Chondrocyte (in vitro differentiated cells): ENCODE measurements around the gene FLRT1. TPM values are rescaled to one million over a fixed set of nuclear protein-coding genes. Genes with fewer than 3 reads are reported as not detected.

Experiments
- DNase-seq: peaks from one replicate; pipeline ENCODE4 v3.0.0; 2021; ENCODE audit warnings: mixed read lengths, low spot score
- H3K27ac Mint-ChIP-seq: one replicate; pipeline ENCODE4 v1.8.0; 2021; ENCODE audit warnings: mild to moderate bottlenecking, moderate library complexity, mixed read lengths; ENCODE audit not compliant: unreplicated experiment
- H3K27me3 Mint-ChIP-seq: 2 replicates; pipeline ENCODE4 v1.8.0; 2021; ENCODE audit warnings: low read depth, mixed read lengths
- H3K36me3 Mint-ChIP-seq: 2 replicates; pipeline ENCODE4 v1.8.0; 2021; ENCODE audit warnings: low read depth, mixed read lengths
- H3K4me1 Mint-ChIP-seq: 2 replicates; pipeline ENCODE4 v1.8.0; 2021; ENCODE audit warnings: low read depth, mild to moderate bottlenecking, mixed read lengths
- H3K4me3 Mint-ChIP-seq: one replicate; pipeline ENCODE4 v1.8.0; 2021; ENCODE audit warnings: mild to moderate bottlenecking, moderate library complexity, mixed read lengths; ENCODE audit not compliant: unreplicated experiment
- H3K9me3 Mint-ChIP-seq: 2 replicates; pipeline ENCODE4 v1.8.0; 2021; ENCODE audit warnings: low read depth, mixed read lengths
- total RNA-seq: library from RNA; stranded (reverse); gene quantifications from 3 replicates; pipeline ENCODE4 v1.2.1, GENCODE V29; 2021
- TF ChIP-seq, protein P1 (sequence below): fragments of 200-600 bp; sonication (generic); IDR thresholded peaks from 2 replicates; pipeline ENCODE4 v1.5.0; 2021; ENCODE audit warnings: antibody characterized with exemption, mild to moderate bottlenecking, moderate library complexity

Gene FLRT1
- total RNA-seq, 1 donor from 2014 or later: 0.22 TPM

DNA sequence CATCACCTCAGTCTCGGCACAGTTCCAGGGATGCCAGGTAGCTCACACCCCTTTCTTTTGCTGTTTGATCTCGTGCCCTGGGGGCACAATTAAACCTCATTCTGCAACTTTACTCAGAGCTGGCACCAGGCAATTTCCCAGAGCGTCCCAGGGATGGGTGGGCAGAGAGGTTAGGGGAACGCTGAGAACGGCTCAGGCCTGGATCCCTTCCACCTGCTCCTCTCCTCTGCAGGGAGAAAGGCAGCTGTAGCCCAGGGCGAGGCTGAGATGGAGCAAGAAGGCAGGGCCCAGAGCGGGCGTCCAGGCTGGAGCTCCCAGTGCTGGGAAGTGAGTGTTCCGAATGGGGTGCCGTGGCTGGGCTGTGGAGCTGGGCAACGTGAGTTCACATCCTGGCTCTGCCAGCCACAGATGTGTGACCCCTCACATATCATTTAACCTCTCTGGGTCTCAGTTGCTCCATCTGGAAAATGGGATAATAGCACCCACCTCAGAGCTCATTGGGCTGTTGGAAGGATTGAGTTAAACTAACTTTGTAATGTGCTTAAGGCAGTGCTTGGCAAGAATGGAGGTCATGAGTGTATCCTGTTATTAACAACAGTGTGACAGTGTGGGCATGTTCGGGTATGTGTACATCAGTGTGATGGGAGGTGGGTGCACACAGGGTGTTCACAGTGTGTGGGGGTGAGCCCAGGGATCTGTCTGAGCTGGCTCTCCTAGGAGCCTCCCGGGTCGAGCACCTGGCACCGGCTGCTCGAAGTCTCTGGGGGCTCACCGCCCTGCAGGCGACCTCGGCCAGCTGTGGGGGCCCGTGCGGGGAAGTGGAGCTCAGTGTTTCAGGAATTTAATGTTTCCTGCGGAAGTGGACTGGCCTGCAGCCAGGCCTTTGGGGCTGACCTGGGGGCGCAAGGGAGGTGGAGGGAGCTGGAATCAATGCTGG is 34.0 kb upstream of the FLRT1 start:
- Mint-ChIP-seq H3K4me1 (peaks cover 8% of the 10 kb centered on the region), H3K36me3 (peaks cover 7% of the 10 kb centered on the region), H3K27me3 (no peaks in the 10 kb centered on the region), H3K4me3 (no peak overlapping the region), H3K27ac (peak overlapping the region; percentile 2), H3K9me3 (no peaks in the 10 kb centered on the region)
- TF ChIP-seq, protein P1, sequence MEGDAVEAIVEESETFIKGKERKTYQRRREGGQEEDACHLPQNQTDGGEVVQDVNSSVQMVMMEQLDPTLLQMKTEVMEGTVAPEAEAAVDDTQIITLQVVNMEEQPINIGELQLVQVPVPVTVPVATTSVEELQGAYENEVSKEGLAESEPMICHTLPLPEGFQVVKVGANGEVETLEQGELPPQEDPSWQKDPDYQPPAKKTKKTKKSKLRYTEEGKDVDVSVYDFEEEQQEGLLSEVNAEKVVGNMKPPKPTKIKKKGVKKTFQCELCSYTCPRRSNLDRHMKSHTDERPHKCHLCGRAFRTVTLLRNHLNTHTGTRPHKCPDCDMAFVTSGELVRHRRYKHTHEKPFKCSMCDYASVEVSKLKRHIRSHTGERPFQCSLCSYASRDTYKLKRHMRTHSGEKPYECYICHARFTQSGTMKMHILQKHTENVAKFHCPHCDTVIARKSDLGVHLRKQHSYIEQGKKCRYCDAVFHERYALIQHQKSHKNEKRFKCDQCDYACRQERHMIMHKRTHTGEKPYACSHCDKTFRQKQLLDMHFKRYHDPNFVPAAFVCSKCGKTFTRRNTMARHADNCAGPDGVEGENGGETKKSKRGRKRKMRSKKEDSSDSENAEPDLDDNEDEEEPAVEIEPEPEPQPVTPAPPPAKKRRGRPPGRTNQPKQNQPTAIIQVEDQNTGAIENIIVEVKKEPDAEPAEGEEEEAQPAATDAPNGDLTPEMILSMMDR: no peak
- no peak for DNase-seq

DNA sequence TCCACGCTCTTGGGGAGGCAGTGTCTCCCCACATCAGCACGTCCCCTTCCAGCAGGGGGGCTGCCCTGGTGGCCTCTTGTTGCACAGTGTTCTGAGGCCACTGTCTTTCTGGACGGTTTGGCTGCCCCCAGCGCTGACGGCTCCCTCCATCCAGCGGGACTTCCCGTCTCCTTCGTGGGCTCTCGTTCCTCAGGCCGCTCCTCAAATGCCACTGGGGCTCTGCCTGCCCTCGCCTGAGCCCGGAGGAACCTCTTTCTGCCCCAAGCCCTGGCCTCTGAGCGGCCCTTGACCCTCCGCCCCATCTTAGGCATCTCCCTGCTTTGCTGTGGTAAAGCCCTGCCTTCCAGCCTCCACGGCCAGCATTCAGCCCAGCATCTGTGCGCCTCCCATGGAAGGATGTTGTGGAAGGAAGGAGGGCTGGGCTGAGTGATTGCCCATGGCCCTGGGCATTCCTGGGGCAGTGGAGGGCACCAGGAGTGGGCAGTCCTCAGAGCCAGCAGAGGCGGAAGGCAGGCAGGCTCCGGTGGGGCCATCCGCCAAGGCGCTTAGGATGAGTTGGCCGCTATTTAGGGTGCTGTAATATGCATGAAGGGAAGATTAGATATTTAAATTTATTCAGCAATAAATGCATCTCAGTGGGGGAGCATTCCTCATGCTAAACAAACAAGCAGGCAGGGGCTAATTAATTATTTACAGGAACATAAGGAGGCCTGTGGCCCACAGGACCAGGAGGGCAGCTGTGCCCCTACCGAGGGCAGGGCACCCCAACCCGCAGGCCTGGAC is 31.7 kb upstream of the FLRT1 start:
- H3K4me3 Mint-ChIP-seq: no peak overlapping the region
- no peaks in the 10 kb centered on the region for H3K27me3 Mint-ChIP-seq
- H3K27ac Mint-ChIP-seq: no peak overlapping the region
- TF ChIP-seq, protein P1: no peak
- H3K9me3 Mint-ChIP-seq: no peaks in the 10 kb centered on the region
- peak; percentile 86 for DNase-seq
- no peaks in the 10 kb centered on the region for H3K36me3 Mint-ChIP-seq
- peaks cover 23% of the 10 kb centered on the region for H3K4me1 Mint-ChIP-seq

DNA sequence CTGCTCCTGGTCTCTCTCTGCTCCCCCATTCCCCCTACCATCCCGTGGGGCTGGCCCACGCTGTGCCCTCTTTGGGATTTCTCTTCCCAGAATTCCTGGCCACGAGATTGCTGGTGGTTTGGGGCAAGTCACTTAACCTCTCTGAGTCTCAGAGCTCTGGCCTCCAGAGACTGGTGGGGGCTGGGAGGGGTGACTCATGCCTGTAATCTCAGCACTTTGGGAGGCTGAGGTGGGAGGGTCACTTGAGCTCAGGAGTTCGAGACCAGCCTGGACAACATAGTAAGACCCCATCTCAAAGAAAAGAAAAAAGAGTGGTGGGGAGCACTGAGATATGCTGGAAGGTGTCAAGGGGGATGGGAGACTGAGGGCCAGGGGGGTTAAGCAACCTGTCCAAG is 31.1 kb upstream of the FLRT1 start:
- H3K27ac Mint-ChIP-seq: no peak overlapping the region
- peaks cover 23% of the 10 kb centered on the region for H3K4me1 Mint-ChIP-seq
- no peaks in the 10 kb centered on the region for H3K36me3 Mint-ChIP-seq
- DNase-seq: no peak
- no peak overlapping the region for H3K4me3 Mint-ChIP-seq
- TF ChIP-seq, protein P1: no peak
- H3K27me3 Mint-ChIP-seq: no peaks in the 10 kb centered on the region
- no peaks in the 10 kb centered on the region for H3K9me3 Mint-ChIP-seq

DNA sequence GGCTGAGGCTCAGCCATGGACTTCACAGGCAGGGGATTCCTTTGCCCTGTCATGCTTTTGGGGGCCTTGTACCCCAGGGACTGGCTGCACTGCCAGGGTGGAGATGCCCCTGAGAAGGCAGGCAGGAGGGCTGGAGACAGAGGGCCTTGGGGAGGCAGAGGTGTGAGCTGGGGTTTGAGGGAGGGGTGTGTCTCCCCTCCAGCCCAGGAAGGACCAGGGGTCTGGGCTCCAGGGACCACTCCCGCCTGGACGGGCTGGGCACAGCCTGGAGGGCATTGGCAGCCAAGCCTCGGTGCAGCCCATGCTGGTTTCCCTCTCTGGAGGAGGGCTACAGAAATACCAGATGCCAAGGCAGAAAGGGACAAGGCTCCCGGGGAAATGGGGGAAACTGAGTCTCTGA is 30.0 kb upstream of the FLRT1 start:
- H3K9me3 Mint-ChIP-seq: no peaks in the 10 kb centered on the region
- H3K27me3 Mint-ChIP-seq: no peaks in the 10 kb centered on the region
- no peak for DNase-seq
- H3K4me1 Mint-ChIP-seq: peaks cover 20% of the 10 kb centered on the region
- TF ChIP-seq, protein P1: no peak
- no peak overlapping the region for H3K4me3 Mint-ChIP-seq
- no peaks in the 10 kb centered on the region for H3K36me3 Mint-ChIP-seq
- no peak overlapping the region for H3K27ac Mint-ChIP-seq

DNA sequence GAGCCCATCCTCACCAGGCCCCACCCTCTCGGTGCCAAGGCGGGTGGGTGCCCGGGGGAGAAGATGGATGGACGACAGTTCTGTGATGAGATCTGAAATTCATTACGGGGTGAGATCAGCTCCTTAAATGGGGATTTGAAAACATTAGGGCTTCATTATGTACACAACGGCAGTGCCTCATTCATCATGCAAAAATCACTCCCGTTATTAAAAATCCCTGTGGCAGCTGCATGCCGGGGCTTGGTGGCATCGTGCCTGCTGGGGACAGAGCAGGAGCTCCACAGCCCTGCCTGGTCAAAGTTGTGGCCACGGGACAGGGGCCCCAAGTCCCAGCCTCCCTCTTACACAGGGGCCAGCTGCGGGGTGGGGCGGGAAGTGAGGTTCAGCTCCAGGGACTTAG is 29.3 kb upstream of the FLRT1 start:
- Mint-ChIP-seq H3K27ac (no peak overlapping the region), H3K36me3 (no peaks in the 10 kb centered on the region), H3K9me3 (no peaks in the 10 kb centered on the region), H3K4me1 (peaks cover 20% of the 10 kb centered on the region), H3K4me3 (no peak overlapping the region), H3K27me3 (no peaks in the 10 kb centered on the region)
- TF ChIP-seq, protein P1: no peak
- no peak for DNase-seq
